Measurements from ENCODE around the gene METTL5.

The METTL5 gene

DNA sequence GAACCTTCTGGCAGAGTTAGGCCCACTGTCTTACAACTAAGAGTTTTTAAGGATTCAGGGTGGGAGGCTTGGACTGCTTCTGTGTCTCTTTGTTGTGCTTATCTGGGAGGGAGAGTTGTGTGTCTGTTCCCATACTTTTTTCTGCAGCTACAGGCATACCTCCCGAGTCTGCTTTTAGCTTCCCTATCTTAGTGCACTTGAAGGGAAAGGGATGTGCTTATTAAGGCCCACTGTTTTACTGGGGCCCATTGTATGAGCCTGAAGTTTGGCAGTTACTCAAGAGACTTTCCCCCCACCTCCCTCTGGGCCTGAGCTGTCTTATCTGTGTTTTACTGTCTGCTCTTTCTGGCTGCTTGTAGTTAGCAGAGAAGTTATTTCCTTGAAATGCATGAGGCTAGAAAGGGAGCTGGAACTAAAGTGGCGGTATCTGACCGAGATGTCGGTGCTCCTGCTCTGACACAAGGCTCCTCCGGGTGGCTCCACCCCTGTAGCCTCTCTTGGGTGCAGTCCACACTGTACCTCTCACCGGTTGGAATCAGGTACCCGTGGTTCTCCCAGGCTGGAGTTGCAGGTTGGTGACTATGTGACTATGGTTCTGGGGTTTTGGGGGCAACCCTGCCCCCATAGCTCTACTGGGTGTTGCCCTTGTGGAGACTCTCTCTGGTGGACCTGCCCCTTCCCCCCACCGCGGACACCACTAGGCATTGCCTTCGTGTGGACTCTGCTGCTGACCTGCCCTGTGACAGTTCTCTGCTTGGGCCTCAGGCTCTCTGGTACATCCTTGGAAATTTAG lies 15.4 kb upstream of the METTL5 start:
- H3K27ac ChIP-seq, result no peak overlapping the region
- no peak for TF ChIP-seq ZFX (IDR thresholded peaks at IDR 0.05; ENCODE audit: borderline replicate concordance)
- TF ChIP-seq, protein P1, sequence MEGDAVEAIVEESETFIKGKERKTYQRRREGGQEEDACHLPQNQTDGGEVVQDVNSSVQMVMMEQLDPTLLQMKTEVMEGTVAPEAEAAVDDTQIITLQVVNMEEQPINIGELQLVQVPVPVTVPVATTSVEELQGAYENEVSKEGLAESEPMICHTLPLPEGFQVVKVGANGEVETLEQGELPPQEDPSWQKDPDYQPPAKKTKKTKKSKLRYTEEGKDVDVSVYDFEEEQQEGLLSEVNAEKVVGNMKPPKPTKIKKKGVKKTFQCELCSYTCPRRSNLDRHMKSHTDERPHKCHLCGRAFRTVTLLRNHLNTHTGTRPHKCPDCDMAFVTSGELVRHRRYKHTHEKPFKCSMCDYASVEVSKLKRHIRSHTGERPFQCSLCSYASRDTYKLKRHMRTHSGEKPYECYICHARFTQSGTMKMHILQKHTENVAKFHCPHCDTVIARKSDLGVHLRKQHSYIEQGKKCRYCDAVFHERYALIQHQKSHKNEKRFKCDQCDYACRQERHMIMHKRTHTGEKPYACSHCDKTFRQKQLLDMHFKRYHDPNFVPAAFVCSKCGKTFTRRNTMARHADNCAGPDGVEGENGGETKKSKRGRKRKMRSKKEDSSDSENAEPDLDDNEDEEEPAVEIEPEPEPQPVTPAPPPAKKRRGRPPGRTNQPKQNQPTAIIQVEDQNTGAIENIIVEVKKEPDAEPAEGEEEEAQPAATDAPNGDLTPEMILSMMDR (IDR thresholded peaks at IDR 0.05), result no peak

DNA sequence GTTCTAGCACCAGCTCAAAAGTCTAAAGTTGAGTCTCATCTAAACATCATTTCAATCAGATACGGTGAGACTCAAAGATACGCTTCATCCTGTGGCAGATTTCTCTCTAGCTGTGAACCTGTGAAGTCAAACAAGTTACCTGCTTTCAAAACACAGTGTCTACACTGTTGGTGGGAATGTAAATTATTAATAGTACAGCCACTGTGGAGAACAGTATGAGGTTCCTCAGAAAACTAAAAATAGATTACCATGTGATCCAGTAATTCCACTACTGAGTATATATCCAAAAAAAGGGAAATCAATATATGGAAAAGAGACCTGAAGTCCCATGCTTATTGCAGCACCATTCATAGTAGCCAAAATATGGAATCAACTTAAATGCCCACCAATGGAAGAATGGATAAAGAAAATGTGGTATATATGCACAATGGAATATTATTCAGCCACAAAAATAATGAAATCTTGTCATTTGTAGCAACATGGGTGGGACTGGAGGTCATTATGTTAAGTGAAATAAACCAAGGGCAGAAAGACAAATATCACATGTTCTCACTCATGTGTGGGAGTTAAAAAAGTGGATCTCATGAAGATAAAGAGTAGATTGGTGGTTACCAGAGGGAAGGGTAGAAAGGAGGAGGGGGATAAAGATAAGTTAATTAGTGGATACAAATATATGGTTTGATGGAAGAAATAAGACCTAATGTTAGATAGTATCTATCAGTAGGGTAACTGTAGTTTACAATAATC lies 14.2 kb upstream of the METTL5 start:
- TF ChIP-seq ZFX (IDR thresholded peaks at IDR 0.05; ENCODE audit: borderline replicate concordance), result no peak
- TF ChIP-seq, protein P1 (IDR thresholded peaks at IDR 0.05), result no peak
- no peak overlapping the region for H3K27ac ChIP-seq

DNA sequence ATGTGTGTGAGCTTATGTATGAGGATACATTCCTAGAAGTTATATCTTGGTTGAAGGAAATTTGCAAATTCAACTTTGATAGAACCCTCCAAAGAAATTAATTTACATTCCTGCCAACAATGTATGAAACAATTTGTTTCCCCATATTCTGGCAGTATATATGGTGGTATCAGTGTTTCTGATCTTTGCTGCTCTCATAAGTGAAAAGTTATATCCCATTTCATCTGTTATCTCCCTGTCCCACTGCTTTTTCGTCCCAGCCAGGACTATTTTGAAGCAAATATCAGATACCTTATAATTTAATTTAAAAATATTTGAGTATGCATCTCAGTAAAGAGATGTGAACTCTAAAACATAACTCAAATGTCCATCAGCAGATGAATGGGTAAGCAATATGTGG lies 9.7 kb upstream of the METTL5 start:
- TF ChIP-seq, protein P1 (IDR thresholded peaks at IDR 0.05), result no peak
- TF ChIP-seq ZFX (IDR thresholded peaks at IDR 0.05; ENCODE audit: borderline replicate concordance), result no peak
- H3K27ac ChIP-seq, result no peak overlapping the region

DNA sequence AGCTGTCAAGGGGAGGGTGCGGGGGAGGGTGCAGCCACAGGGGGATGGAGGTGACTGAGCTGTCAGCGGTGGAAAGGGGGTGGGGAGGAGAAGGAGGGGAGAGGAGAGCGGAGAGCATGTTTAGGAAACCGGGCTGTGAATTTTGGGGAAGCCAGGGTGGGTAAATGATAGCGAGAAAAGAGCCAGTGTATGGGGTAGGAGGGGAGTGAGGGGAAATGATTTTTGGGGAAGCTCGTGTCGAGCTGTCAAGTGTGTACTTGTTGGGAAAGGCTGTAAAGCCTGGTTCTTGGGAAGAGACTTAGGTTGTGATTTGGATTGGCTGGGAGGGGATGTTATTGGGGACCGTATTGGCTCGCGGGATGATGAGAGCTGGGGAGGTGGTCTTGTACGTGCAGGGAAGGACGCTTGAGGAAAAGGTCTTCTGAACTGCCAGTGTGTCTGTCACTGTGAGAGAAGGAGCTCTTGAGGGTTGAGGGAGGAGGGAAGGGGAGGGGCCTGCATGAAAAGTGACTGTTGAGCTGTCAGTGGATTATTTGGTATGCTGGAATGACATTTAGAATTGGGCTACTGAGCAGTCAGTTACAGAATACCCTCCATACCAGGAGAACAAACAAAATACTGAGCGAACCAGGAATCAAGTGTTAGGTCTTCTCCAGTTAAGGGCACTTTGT lies 3.6 kb upstream of the METTL5 start:
- TF ChIP-seq ZFX (IDR thresholded peaks at IDR 0.05; ENCODE audit: borderline replicate concordance), result no peak
- TF ChIP-seq, protein P1 (IDR thresholded peaks at IDR 0.05), result no peak
- H3K27ac ChIP-seq, result peak overlapping the region; percentile 81

DNA sequence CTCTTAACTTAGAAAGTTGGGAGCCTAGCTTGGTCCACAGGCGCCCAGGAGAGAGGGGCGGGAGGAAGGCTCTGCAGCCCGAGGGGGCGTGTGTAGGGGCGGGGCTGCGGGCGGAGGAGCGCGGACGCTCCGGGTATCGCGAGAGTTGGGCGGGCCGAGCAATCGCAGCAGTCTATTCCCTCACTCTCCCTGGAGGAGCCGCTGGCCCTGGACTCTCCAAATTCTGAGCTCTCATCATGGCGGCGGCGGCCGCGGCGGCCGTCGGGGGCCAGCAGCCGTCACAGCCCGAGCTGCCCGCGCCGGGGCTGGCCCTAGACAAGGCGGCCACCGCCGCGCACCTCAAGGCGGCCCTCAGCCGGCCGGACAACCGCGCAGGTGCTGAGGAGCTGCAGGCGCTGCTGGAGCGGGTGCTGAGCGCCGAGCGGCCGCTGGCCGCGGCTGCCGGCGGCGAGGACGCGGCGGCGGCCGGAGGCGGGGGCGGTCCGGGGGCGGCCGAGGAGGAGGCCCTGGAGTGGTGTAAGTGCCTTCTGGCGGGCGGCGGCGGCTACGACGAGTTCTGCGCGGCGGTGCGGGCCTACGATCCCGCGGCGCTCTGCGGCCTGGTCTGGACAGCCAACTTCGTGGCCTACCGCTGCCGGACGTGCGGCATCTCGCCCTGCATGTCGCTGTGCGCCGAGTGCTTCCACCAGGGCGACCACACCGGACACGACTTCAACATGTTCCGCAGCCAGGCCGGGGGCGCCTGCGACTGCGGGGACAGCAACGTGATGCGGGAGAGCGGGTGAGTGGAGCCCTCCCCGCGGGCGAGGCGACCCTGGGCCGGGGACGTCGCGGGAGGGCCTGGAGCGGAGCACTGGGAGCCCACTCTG lies 2.8 kb upstream of the METTL5 start, which contains the start of gene UBR3:
TSS of gene UBR3 (plus strand) at position 183 of the 869 bp plus-strand sequence. CDS start at position 237, 54 bp downstream.
- peak within 1 kb of the TSS; percentile 81 for H3K27ac ChIP-seq
- TF ChIP-seq, protein P1 (IDR thresholded peaks at IDR 0.05), result no peak
- no peak for TF ChIP-seq ZFX (IDR thresholded peaks at IDR 0.05; ENCODE audit: borderline replicate concordance)

DNA sequence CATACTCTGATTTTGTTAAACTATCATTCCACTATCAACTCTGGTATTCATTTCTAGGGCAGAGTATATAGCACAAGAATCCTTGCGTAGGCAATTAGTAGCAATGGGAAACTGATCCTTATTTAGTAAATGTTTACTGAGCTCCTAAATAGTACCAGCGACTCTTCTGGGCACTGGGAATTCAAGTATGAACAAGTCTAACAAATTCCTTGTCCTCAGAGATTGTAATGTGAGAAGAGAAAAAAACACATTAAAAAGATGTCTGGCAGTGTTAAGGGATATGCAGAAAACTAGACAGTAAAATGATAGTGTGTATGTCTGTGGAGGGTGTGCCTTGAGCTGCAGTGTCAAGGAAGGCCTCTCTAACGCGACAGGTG lies 721 bp downstream of the METTL5 start:
- H3K27ac ChIP-seq, result peak overlapping the region; percentile 66
- TF ChIP-seq, protein P1 (IDR thresholded peaks at IDR 0.05), result no peak
- no peak for TF ChIP-seq ZFX (IDR thresholded peaks at IDR 0.05; ENCODE audit: borderline replicate concordance)
